ENCODE data around the gene OR52E5. TPM values are rescaled to one million over a fixed set of nuclear protein-coding genes. Genes with fewer than 3 reads are reported as not detected.
A peak's percentile ranks its signal among the peaks of the same experiment; 100 is the strongest.

Gene OR52E5
- total RNA-seq, result not detected

DNA sequence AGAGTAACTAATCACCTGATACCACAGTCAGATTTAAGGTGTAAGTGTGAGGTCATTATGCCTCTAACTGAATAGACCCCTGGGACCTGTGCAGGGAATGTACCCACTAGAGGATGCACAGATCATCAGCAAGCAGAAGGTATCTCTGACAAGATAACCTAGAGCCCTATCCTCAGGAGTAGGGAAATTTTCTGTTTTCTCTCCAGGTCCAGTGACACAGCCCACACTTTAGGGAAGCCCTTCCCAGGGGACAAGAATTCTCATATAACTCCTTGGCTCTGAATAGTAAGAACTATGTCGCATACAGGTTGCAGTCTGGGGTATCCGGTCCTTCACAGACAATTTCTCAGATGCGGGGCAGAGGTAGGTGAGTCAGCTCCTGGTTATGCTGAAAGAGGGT is at the start of gene OR52E5:
TSS of gene OR52E5 (plus strand) at position 301 of the 400 bp plus-strand sequence. CDS start 7,569 bp downstream, outside the sequence.
- ATAC-seq, result no peak

DNA sequence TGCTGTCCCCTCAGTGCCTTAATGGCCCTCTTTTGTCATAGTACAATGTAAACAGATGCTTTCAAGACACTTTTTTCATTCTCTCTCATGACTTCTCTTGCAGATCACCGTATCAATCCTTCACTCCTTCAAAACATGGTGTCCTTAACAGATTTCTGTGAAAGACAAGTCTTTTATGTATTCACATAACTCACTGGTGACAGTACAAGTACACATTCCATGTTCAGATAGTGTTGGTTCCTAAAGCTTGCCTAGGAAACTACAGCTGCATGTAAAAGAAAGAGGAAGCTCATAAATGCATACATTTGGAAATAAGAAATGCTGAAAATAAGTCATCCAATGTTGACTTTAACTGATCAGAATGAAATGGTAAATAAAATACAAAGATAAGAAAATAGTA is 46.3 kb upstream of the OR52E5 start:
- ATAC-seq, result no peak

DNA sequence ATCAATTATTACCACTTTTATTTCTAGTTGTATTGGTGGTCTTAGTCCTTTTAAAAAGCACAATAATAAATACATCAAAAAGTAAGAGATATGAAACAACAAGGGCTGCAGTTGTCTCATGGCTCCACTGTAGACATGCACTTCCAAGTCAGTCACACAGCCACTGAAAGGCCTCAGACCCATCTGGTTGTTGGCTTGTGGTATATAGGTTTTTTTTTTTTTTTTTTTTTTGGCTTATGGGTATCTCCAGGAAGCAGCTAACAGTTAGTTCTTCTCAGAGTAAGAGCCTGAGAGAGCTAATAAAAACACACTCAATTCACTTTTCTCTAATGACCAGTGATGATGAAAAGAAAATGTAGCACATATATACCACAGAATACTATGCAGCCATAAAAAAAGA is 45.3 kb upstream of the OR52E5 start:
- ATAC-seq, result no peak

DNA sequence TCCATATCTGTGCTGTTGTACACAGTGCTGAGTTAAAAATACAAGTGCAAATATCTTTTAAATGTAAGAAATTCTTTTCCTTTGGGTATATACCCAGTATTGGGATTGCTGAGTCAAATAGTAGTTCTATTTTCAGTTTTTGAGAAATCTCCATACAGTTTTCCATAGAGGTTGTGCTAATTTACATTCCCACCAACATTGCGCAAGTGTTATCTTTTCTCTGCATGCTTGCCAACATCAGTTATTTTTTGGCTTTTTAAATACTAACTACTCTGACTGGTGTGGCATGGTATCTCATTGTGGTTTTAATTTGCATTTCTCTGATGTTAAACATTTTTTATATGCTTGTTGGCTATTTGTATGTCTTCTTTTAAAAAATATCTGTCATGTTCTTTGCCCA is 42.0 kb upstream of the OR52E5 start:
- ATAC-seq, result no peak

DNA sequence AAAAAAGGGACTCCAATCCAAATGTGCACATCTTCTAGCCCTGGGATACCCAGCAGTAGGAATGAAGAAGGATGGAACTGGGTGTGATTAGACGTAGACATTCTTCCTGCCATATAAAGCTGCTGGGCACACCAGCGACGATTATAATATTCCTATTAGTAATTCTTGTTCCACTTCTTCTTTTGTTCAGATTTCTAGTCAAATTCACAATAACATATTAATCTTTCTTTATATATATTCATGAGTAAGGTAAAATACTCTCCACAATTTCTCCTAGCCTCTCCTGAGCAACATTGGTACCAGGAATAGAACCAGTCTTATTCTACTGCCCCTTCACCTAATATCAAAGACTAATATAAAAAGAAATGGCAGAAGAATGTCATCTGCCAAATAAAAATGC is 35.4 kb upstream of the OR52E5 start, which contains the start of gene OR52E8:
TSS of gene OR52E8 (minus strand) at position 101 of the 400 bp plus-strand sequence. CDS start at position 101, 0 bp downstream.
- no peak for ATAC-seq

DNA sequence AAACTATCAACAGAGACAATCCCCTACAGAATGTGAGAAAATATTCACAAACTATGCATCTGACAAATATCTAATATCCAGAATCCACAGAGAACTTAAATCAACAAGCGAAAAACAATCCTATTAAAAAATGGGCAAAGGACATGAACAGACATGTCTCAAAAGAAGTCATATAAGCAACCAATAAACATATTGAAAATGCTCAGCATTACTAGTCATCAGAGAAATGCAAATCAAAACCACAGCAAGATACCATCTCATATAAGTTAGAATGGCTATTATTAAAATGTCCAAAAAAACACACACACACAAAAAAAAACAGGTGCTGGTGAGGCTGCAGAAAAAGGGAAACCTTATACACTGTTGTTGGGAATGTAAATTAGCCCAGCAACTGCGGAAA is 27.2 kb upstream of the OR52E5 start:
- no peak for ATAC-seq

DNA sequence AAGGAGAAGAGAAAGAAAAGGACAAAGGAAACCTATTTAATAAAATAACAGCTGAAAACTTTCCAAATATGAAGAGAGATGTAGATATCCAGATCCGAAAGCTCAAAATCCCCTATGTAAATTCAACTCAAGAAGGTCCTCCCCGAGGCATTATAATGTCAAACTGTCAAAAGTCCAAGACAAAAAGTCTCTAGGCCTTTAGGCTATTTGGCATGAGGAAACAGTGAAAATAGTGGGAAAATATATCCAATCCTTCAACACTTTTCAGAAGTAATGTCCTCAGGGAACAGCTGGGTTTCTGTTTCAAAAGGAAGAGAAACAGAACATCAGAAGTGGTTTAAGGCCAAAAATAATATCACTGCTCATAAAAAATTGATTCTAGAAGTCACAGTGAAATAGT is 14.4 kb upstream of the OR52E5 start:
- no peak for ATAC-seq

DNA sequence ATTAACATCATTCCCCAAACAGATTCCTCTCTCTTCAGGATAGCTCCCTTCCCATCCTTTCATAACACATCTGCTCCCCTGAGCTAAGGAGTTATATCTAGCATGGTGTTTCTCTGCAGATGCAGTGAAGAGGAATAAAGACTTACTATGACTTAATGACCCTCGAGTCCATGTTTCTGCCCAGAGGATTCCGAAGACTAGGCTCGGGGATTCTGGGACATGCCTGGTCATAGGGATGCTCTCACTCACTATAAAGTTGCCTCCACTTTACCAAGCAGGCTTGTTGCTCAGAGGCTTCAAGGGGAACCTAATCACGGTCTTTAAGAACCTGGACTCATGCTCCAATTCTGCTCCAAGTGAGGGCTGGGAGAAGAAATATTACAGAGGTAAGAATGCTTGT is 12.7 kb upstream of the OR52E5 start, which contains the start of gene OR52E4:
TSS of gene OR52E4 (plus strand) at position 301 of the 400 bp plus-strand sequence. CDS start 3,664 bp downstream, outside the sequence.
- ATAC-seq, result no peak

DNA sequence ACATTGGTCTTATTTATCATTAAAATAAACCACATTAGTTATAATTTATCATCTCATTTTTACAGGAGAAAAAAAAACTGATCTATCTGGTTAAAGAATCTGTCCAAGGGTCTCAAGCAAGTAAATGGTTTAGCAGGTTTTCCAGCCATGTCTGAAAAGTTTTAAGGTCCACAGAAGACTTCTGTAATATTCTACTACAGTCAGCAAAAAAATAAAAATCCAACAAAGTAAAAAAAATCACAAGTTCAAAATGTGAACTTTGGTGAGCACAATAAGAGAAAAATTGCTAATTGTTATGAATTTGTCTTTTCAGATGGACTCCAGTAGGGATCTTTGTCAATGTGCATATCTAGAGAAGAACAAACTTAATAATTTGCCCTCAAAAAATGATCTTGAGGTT is 11.3 kb upstream of the OR52E5 start:
- no peak for ATAC-seq

DNA sequence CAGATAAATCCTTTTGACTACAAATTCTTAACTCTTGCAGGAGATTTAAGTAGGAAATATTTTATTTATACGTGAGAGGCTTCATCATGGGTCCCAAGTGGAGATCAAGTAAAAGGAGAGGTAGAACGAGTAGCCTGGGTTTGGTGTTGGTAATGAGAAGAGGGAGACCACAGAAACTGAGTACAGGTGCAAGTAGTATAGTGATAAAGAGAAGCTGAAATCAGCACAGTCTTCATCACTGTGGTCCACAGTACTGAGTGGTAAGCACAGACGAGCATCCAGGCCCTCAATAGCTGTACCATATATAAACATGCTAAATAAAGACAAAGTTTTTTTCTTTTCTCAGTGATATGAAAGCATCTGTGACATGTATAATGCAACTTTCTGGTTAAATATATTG is 5.8 kb upstream of the OR52E5 start:
- ATAC-seq, result no peak

DNA sequence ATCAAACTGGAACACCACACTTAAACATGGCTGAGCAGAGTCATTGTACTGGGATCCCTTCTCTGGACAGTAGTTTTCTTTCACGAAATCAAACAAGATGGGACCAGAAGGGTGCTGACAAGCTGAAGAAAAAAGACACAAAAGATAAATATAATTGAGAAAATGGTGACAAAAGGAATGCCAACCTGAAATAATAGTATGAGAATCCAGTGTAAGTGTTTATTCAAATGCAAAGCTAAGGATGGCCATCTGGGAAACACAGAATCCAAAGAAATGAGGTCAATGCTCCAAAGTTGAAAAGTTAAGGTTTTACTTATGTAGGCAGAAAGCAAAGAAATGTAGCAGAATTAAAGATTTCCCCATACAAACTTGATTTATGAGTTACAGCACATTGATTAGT is 5.3 kb upstream of the OR52E5 start:
- ATAC-seq, result no peak

DNA sequence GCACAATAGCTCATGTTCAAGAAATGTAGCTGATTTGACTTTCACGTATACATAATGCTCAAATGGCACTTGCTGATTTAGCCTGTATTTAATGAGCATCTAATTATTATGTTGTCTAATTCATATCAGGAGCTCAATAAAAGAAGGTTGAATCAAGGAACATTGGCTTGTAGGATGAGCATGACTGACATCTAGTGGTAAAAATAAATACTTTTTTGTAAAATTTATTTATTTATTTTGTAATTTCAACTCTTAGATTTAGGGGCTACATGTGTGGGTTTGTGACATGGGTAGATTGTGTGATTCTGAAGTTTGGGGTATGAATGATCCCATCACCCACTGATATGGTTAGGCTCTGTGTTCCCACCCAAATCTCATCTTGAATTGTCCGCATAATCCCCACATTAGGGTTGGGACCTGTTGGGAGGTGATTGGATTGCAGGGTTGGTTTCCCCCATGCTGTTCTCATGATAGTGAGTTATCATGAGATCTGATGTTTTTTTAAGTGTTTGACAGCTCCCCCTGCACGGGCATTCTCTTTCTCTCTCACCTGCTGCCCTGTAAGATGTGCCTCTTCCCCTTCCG is 1.7 kb upstream of the OR52E5 start:
- no peak for ATAC-seq

DNA sequence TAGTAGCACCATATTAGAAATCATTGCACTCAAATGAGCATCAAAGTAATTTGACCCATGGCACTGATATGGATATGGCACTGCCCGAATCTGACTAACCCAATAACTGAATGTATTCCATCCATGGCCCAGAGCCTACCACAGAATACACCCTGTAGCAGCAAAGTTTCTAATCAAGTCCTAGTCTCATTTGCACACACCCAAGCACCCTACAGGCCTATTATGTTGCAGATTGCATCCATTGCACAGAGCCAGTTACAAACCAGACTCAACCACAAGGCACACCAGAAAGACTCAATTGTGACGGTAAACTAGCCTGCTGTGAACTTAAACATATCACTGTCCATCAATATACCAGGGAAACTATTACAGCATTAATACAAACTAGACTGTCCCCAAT is 6.5 kb downstream of the OR52E5 start:
- no peak for ATAC-seq

DNA sequence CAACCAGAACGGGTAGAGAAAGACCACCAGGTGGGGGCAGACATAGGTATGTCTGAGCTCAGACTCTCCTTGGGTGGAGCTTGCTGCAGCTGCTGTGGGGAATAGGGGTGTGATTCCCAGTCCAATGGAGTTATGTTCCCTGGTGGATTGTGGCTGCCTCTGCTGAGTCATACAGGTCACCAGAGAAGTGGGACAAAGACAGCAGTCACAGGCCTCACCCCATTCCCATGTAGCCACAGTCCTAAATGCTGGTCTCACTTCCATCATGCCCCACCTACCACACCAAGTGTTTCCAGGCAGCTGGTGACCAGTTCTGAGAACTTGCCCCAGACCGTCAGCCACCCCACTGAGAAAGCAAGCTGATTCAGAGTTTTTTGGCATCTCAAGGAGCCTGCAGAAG is 17.5 kb downstream of the OR52E5 start:
- ATAC-seq, result no peak

DNA sequence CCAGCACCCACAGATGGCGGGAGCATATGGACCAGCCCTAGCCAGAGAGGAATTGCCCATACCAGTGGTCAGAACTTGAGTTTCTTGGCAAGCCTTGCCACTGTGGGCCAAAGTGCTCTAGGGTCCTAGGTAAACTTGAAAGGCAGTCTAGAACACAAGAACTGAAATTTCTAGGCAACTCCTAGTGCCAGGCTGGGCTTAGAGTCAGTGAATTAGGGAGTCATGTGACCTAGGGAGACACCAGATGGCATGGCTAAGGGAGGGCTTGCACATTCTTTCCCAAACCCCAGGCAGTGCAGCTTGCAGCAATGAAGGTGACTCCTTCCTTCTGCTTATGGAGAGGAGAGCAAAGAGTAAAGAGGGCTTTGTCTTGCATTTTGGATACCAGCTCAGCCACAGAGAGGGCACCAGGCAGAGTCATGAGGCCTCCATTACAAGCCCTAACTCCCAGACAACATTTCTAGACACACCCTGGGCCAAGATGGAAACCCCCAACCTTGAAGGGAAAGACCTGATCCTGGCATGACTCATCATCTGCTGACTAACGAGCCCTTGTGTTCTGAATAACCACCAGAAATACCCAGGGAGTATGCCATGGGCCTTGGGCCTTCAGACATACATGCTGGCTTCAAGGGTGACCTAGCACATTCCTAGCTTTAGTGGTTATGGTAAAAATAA is 29.9 kb downstream of the OR52E5 start:
- ATAC-seq, result peak; percentile 36

DNA sequence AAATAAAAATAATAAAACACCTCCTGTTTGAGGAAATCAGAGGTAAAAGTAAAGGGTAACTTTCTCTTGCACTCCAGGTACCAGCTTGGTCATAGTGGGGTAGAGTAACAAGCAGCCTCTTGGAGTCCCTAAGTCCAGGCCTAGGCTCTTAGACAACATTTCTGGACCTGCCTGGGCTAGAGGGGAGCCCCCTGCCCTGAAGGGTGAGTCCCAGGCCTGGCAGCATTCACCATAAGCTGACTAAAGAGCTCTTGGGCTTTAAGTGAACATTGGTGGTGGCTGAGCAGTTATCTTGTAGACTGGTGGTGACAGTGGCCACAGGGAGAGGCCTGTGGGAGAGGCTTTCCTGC is 30.4 kb downstream of the OR52E5 start:
- no peak for ATAC-seq

DNA sequence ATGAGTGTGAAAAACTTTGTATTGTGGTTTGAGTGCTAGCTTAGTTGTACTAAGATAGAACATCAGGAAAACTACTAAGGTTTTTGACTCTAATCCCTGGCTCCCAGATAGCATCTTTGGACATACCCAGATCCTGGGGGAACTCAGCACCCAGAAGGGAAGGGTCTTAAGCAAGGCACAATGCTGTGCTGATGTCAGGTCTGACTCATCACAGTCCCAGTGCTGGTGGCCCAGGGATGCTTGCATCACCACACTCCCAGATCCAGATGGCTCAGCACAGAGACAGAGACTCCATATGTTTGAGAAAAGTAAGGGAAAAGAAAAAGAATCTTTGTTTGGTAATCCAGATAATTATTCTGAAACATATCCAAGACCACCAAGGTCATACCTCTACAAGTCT is 30.8 kb downstream of the OR52E5 start:
- no peak for ATAC-seq

DNA sequence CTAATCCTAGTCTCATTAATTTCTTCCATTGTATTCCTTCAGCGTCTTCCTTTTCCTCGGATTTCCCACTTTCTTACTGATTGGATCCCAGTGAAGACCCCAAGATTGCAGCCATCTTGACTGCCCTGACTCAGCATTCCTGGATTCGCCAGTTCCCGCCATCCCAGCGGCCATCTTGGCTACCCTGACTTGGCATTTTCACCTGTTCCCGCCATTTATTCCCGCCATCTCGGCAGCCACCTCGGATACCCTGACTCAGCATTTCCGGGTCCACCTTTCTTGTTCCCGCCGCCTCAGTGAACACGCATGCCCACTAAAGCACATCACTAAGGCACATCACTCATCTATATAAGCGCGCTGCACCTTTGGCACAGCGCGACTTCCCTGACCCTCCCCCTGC is 35.3 kb downstream of the OR52E5 start:
- no peak for ATAC-seq

DNA sequence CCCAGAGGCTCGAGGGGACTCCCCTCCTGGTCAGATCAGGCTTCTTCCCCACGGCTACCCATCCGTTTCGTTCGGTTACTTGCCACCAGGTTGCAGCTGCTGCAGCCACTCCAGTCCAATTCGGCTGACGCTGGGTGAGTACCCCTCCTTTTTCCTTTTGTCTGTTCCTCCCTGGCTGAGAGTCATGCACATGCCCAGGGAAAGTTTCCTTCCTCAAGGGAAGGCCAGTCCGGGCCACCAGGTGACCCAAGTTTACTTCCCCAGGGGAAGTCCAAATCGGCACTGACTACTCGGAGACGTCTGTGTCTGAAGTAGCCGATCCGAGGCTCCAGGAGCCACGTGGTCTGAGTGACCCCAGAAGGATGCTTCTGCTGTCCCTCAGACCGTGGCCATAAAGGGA is 35.8 kb downstream of the OR52E5 start:
- ATAC-seq, result no peak

DNA sequence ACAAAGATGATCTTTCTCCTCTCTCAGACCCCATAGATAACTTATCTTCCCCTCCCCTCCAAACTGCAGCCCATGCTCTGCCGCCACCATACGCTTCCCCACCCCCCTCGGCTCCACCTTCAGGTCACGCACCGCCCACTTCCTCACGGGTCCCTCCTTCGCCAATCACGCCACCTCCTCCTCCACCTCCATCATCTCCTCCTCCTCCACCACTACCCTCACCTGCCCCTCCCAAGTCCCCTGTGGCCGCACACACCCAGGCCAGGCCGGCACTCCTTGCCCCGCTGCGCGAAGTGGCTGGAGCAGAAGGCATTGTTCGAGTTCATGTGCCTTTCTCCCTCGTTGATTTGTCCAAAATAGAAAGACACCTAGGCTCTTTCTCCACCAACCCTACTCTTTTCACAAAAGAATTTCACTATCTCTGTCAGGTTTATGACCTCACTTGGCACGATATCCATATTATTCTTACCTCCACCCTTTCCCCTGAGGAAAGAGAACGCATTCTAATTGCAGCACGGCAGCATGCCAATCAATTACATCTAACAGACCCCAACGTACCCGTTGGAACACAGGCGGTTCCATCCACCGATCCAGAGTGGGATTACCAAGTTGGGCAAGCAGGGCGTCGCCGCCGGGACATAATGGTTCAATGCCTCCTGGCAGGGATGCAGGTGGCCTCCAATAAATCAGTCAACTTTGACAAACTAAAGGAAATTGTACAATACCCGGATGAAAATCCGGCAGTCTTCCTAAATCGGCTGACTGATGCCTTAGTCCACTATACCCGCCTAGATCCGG is 36.8 kb downstream of the OR52E5 start:
- ATAC-seq, result no peak

DNA sequence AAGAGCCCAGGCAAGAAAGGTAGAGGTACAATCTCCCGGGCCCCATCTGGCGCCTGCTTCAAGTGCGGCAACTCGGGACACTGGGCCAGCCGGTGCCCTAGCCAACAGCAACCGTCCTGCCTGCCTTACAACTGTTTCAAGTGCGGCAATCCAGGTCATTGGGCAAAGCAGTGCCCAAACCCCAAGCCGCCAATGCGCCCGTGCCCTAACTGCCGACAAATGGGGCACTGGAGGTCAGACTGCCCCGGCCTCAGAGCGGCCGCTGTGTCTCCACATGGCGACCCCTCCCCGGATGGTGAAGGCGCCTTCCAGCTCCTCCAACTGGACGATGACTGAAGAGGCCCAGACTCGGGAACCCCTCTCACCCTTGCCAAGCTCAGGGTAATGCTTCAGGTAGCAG is 37.6 kb downstream of the OR52E5 start:
- no peak for ATAC-seq

DNA sequence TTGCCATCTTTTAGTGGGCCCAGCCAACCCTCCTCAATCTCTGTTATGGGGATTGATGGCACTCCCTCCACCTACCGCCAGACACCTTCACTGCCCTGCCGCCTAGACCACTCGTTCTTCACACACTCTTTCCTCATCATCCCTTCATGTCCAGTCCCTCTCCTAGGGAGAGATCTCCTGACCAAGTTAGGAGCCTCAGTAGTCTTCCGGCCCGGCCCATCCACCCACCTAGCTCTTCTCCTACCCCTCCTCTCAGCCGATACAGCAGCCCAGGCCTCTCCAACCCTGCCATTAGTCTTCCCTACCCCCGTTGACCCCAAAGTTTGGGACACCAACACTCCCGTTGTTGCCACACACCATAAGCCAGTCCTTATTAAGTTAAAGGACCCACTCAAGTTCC is 38.1 kb downstream of the OR52E5 start:
- ATAC-seq, result no peak

DNA sequence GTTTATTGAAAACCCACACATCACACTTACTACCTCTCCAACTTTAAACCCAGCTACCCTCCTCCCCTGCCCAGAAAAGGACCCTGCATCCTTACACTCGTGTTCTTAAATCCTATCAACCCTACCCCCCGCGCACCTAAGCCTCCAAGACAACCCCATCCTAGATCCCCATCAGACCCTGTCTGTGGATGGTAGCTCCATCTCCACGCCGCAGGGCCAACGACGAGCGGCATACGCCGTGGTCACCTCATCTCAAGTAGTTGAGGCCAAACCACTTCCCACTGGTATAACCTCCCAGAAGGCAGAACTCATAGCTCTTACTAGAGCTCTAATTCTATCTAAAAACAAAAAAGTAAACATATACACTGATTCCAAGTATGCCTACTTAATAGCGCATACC is 39.7 kb downstream of the OR52E5 start:
- no peak for ATAC-seq

DNA sequence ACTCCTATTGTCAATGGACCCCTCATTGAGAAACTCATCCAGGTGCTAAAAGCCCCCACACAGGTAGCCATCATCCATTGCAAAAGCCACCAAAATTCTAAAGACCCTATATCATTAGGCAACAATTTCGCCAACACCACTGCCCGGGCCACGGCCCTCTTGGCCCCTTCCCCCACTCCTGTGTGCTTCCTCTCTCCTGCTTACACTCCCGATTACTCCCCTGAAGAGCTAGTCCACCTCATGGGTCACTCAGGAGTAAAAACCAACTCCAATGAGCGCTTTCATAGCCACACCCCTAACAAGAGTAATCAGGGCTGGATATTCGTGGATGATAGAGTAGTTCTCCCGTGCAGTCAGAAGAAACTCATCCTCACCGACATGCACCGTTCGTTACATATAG is 40.1 kb downstream of the OR52E5 start:
- ATAC-seq, result no peak

Data from esophagus mucosa (tissue), 1 donor.